MM.1S (cell line): ENCODE results near the gene IFNL2.

Source experiments
- CTCF ChIP-seq: fragments of 300-600 bp; sonication (generic); IDR thresholded peaks from 2 replicates; pipeline ENCODE4 v1.5.1; 2016; ENCODE audit warnings: antibody characterized with exemption, low read length, mixed read lengths
- EZH2 ChIP-seq: fragments of 300-600 bp; sonication (generic); optimal IDR thresholded peaks from 2 replicates; pipeline ENCODE3; 2017; ENCODE audit warnings: low read depth, mild to moderate bottlenecking, antibody characterized with exemption, low read length, mixed read lengths

GRCh38 chr19:39276740-39277139 is 8.5 kb downstream of the IFNL2 start:
- TF ChIP-seq CTCF (no peak), EZH2 (no peak)
